KMS-11 (cell line): ENCODE data around the gene ZDHHC9.

Source experiments
- H2AFZ ChIP-seq: fragments of 200-600 bp; sonication (generic); 2 replicates; pipeline ENCODE4 v1.6.1; 2016; ENCODE audit warnings: antibody characterized with exemption, mixed run types, low read depth
- H3K27ac ChIP-seq: fragments of 200-600 bp; sonication (generic); 2 replicates; pipeline ENCODE4 v1.6.1; 2016; ENCODE audit warnings: mild to moderate bottlenecking, mixed run types
- H3K27me3 ChIP-seq: fragments of 200-600 bp; sonication (generic); 2 replicates; pipeline ENCODE4 v1.6.1; 2017; ENCODE audit warnings: mild to moderate bottlenecking, low read depth, mixed run types, moderate library complexity; ENCODE audit not compliant: insufficient read depth
- H3K36me3 ChIP-seq: fragments of 200-600 bp; sonication (generic); 2 replicates; pipeline ENCODE4 v1.6.1; 2017; ENCODE audit warnings: mild to moderate bottlenecking, mixed run types; ENCODE audit not compliant: insufficient read depth
- H3K4me1 ChIP-seq: fragments of 200-600 bp; sonication (generic); 2 replicates; pipeline ENCODE4 v1.6.1; 2016; ENCODE audit warnings: mild to moderate bottlenecking, low read depth, mixed run types; ENCODE audit not compliant: poor library complexity, severe bottlenecking
- H3K4me2 ChIP-seq: fragments of 200-600 bp; sonication (generic); 2 replicates; pipeline ENCODE4 v1.7.0; 2016; ENCODE audit warnings: mild to moderate bottlenecking, mixed run types
- H3K4me3 ChIP-seq: fragments of 200-600 bp; sonication (generic); IDR thresholded peaks from 2 replicates; pipeline ENCODE4 v1.6.1; 2017; ENCODE audit warnings: low read depth, low read length, mixed read lengths; ENCODE audit not compliant: insufficient read depth
- H3K79me2 ChIP-seq: fragments of 200-600 bp; sonication (generic); 2 replicates; pipeline ENCODE4 v1.6.1; 2016; ENCODE audit warnings: low read depth, mixed run types; ENCODE audit not compliant: insufficient read depth
- H3K9ac ChIP-seq: fragments of 200-600 bp; sonication (generic); 2 replicates; pipeline ENCODE4 v1.6.1; 2016; ENCODE audit warnings: mild to moderate bottlenecking, mixed run types
- H4K20me1 ChIP-seq: fragments of 200-600 bp; sonication (generic); 2 replicates; pipeline ENCODE4 v1.6.1; 2016; ENCODE audit warnings: mild to moderate bottlenecking, mixed run types; ENCODE audit not compliant: insufficient read depth
- TF ChIP-seq, protein P1 (sequence below): fragments of 200-600 bp; sonication (generic); conservative IDR thresholded peaks from 2 replicates; pipeline ENCODE4 v1.6.1; 2017; ENCODE audit warnings: low read depth, mild to moderate bottlenecking, antibody characterized with exemption, low read length, moderate library complexity, mixed read lengths

ZDHHC9 gene

DNA sequence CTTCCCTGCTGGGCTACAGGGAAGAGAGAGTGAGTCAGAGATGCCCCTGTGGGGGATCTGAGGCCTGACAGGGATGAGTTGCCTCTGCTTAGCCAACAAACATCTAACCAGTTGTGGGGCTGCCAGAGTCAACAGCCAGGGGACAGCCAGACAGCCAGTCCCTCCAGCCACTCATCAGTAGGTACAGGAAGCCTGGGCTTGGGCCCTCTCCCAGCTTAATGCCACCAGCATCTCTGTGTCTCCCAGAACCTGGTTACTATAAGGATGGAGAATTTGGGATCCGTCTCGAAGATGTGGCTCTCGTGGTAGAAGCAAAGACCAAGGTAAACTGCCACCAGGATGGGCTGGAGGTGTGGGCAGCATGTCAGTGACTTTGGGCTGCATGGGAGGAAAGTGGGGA lies 81.2 kb downstream of the ZDHHC9 start:
- Histone ChIP-seq H3K4me1 (peaks cover 18% of the 10 kb centered on the region), H2AFZ (no peak overlapping the region), H4K20me1 (no peaks in the 10 kb centered on the region), H3K27ac (no peak overlapping the region), H3K36me3 (no peaks in the 10 kb centered on the region), H3K79me2 (no peaks in the 10 kb centered on the region), H3K27me3 (no peaks in the 10 kb centered on the region), H3K4me2 (no peak overlapping the region), H3K4me3 (no peak overlapping the region), H3K9ac (no peak overlapping the region)
- TF ChIP-seq, protein P1, sequence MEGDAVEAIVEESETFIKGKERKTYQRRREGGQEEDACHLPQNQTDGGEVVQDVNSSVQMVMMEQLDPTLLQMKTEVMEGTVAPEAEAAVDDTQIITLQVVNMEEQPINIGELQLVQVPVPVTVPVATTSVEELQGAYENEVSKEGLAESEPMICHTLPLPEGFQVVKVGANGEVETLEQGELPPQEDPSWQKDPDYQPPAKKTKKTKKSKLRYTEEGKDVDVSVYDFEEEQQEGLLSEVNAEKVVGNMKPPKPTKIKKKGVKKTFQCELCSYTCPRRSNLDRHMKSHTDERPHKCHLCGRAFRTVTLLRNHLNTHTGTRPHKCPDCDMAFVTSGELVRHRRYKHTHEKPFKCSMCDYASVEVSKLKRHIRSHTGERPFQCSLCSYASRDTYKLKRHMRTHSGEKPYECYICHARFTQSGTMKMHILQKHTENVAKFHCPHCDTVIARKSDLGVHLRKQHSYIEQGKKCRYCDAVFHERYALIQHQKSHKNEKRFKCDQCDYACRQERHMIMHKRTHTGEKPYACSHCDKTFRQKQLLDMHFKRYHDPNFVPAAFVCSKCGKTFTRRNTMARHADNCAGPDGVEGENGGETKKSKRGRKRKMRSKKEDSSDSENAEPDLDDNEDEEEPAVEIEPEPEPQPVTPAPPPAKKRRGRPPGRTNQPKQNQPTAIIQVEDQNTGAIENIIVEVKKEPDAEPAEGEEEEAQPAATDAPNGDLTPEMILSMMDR = no peak

DNA sequence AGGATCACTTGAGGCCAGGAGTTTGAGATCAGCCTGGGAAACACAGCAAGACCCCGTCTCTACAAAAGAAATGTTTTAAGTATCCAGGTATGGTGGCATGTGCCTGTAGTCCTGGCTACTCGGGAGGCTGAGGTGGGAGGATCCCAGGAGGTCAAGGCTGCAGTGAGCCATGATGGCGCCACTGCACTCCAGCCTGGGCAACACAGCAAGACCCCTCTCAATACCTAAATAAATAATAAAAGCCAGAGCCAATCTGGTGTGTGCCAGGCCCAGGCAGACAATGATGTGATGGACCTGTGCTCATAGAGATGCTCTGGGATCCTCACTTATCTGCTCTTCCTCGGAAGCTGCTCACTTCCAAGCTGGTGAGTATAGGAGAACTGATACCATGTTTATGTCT lies 82.1 kb downstream of the ZDHHC9 start:
- TF ChIP-seq, protein P1 = no peak
- Histone ChIP-seq H3K27ac (no peak overlapping the region), H3K9ac (no peak overlapping the region)

DNA sequence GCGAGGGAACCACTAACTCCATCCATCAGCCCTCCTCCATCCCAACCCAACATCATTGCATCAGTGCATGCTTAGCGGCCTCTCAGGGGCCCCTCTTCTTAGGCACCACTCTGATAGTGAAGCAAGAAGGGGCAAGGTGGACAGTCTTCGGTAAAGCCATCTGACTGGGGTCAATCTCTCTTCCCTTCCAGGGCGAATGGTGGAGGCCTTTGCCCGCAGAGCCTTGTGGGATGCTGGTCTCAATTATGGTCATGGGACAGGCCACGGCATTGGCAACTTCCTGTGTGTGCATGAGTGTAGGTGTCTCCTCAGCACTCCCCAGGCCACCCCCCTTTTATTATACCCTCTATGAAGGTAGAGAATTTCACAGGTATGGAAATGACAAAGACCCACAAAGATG lies 82.7 kb downstream of the ZDHHC9 start:
- Histone ChIP-seq H3K36me3 (no peaks in the 10 kb centered on the region), H2AFZ (no peak overlapping the region), H3K4me3 (no peak overlapping the region), H3K79me2 (no peaks in the 10 kb centered on the region), H3K4me1 (peaks cover 18% of the 10 kb centered on the region), H3K27ac (no peak overlapping the region), H3K27me3 (no peaks in the 10 kb centered on the region), H4K20me1 (no peaks in the 10 kb centered on the region), H3K4me2 (no peak overlapping the region), H3K9ac (no peak overlapping the region)
- TF ChIP-seq, protein P1 = no peak

More for the DNA sequence above, 82.1 kb downstream of the ZDHHC9 start:
- no peaks in the 10 kb centered on the region for H3K27me3 ChIP-seq
- H3K79me2 ChIP-seq = no peaks in the 10 kb centered on the region
- no peaks in the 10 kb centered on the region for H4K20me1 ChIP-seq
- no peaks in the 10 kb centered on the region for H3K36me3 ChIP-seq
- peaks cover 18% of the 10 kb centered on the region for H3K4me1 ChIP-seq
- no peak overlapping the region for H2AFZ ChIP-seq
- no peak overlapping the region for H3K4me2 ChIP-seq
- no peak overlapping the region for H3K4me3 ChIP-seq

GRCh38 chrX:129760155-129760554 lies 83.5 kb downstream of the ZDHHC9 start:
- H3K27me3 ChIP-seq = no peaks in the 10 kb centered on the region
- peaks cover 18% of the 10 kb centered on the region for H3K4me1 ChIP-seq
- TF ChIP-seq, protein P1 = no peak
- peak overlapping the region; percentile 36; the same call in 1 of the 2 replicates for H3K27ac ChIP-seq
- no peaks in the 10 kb centered on the region for H4K20me1 ChIP-seq
- no peaks in the 10 kb centered on the region for H3K36me3 ChIP-seq
- H3K4me2 ChIP-seq = peak overlapping the region; percentile 13; the same call in 1 of the 2 replicates
- H2AFZ ChIP-seq = peak overlapping the region; percentile 48; the same call in 1 of the 2 replicates
- no peaks in the 10 kb centered on the region for H3K79me2 ChIP-seq
- no peak overlapping the region for H3K4me3 ChIP-seq
- H3K9ac ChIP-seq = no peak overlapping the region
